Neuronal stem cell (in vitro differentiated cells): ENCODE results near the gene OCA2.

ENCODE experiments used
- DNase-seq: peaks from one replicate; pipeline ENCODE4 v3.0.0-alpha.2; 2013; ENCODE audit warnings: low spot score
- H2AFZ ChIP-seq: one replicate; pipeline ENCODE4 v1.6.1; 2013; ENCODE audit warnings: mild to moderate bottlenecking, low read length, inconsistent platforms
- H2AK5ac ChIP-seq: 2 replicates; pipeline ENCODE4 v1.6.1; 2013; ENCODE audit warnings: low read depth, mild to moderate bottlenecking, inconsistent platforms, low read length, moderate library complexity, mixed read lengths
- H2BK120ac ChIP-seq: 2 replicates; pipeline ENCODE4 v1.6.1; 2013; ENCODE audit warnings: low read depth, mild to moderate bottlenecking, inconsistent platforms, low read length, moderate library complexity, mixed read lengths
- H2BK12ac ChIP-seq: one replicate; pipeline ENCODE4 v1.6.1; 2013; ENCODE audit warnings: low read length, inconsistent platforms
- H2BK15ac ChIP-seq: 2 replicates; pipeline ENCODE4 v1.6.1; 2013; ENCODE audit warnings: mild to moderate bottlenecking, low read length, inconsistent platforms, mixed read lengths
- H2BK5ac ChIP-seq: one replicate; pipeline ENCODE4 v1.6.1; 2013; ENCODE audit warnings: inconsistent platforms, mild to moderate bottlenecking, low read length, moderate library complexity
- H3K14ac ChIP-seq: one replicate; pipeline ENCODE4 v1.6.1; 2013; ENCODE audit warnings: low read length, inconsistent platforms
- H3K18ac ChIP-seq: 2 replicates; pipeline ENCODE4 v1.6.1; 2013; ENCODE audit warnings: low read length, inconsistent platforms
- H3K23ac ChIP-seq: 2 replicates; pipeline ENCODE4 v1.6.1; 2013; ENCODE audit warnings: low read depth, mild to moderate bottlenecking, mixed read lengths, low read length, inconsistent platforms; ENCODE audit not compliant: poor library complexity
- H3K27ac ChIP-seq: replicated peaks from 3 replicates; pipeline ENCODE4 v1.5.1; 2013; ENCODE audit warnings: low read length, inconsistent platforms
- H3K27me3 ChIP-seq, 3 experiments: 2 replicates each; pipeline ENCODE4 v1.6.1; 2013; ENCODE audit warnings: low read length in 3 of 3, mild to moderate bottlenecking in 2 of 3, inconsistent platforms in 1 of 3, low read depth in 1 of 3, mixed read lengths in 1 of 3, moderate library complexity in 1 of 3; ENCODE audit not compliant: control insufficient read depth in 3 of 3, insufficient read depth in 3 of 3
- H3K36me3 ChIP-seq, 2 donors: replicated peaks in 1 of 2; 2 replicates each; pipeline ENCODE4 v1.6.1; 2013; ENCODE audit warnings: low read length in 2 of 2; ENCODE audit not compliant: control insufficient read depth in 2 of 2, insufficient read depth in 2 of 2
- H3K4ac ChIP-seq: 2 replicates; pipeline ENCODE4 v1.6.1; 2013; ENCODE audit warnings: inconsistent platforms, mild to moderate bottlenecking, low read length, moderate library complexity
- H3K4me1 ChIP-seq, 2 donors: 1 replicate in 1 of 2; 2 replicates in 1 of 2; pipeline ENCODE4 v1.6.1; 2013; ENCODE audit warnings: low read length in 2 of 2, low read depth in 1 of 2; ENCODE audit not compliant: control insufficient read depth in 2 of 2, insufficient read depth in 1 of 2
- H3K4me2 ChIP-seq: one replicate; pipeline ENCODE4 v1.6.1; 2013; ENCODE audit warnings: mild to moderate bottlenecking, low read length, inconsistent platforms; ENCODE audit not compliant: insufficient read depth, poor library complexity, severe bottlenecking
- H3K4me3 ChIP-seq, 2 donors: 2 replicates each; pipeline ENCODE4 v1.5.1; 2013; ENCODE audit warnings: low read length in 2 of 2, mild to moderate bottlenecking in 2 of 2, inconsistent platforms in 1 of 2, moderate library complexity in 1 of 2
- H3K79me1 ChIP-seq: one replicate; pipeline ENCODE4 v1.6.1; 2013; ENCODE audit warnings: low read depth, mild to moderate bottlenecking, inconsistent platforms, low read length, moderate library complexity
- H3K9ac ChIP-seq: one replicate; pipeline ENCODE4 v1.6.1; 2013; ENCODE audit warnings: mild to moderate bottlenecking, low read depth, low read length, inconsistent platforms; ENCODE audit not compliant: poor library complexity
- H3K9me3 ChIP-seq, 2 donors: replicated peaks in 1 of 2; 2 replicates each; pipeline versions ENCODE3 to v1.6.1; 2013; ENCODE audit warnings: low read length in 2 of 2, mild to moderate bottlenecking in 2 of 2, inconsistent platforms in 1 of 2, low read depth in 1 of 2, mixed read lengths in 1 of 2, moderate library complexity in 1 of 2; ENCODE audit not compliant: control insufficient read depth in 2 of 2, insufficient read depth in 1 of 2
- H4K8ac ChIP-seq: one replicate; pipeline ENCODE4 v1.6.1; 2013; ENCODE audit warnings: low read depth, mild to moderate bottlenecking, inconsistent platforms, low read length, moderate library complexity
- H4K91ac ChIP-seq: one replicate; pipeline ENCODE4 v1.6.1; 2013; ENCODE audit warnings: low read length, low read depth, mild to moderate bottlenecking, inconsistent platforms; ENCODE audit not compliant: poor library complexity
- WGBS, 2 donors: extraction: QIAGEN DNeasy Blood & Tissue Kit; methylation state at CpG; one replicate each; pipeline ENCODE4 v1.1.7; 2013; ENCODE audit warnings: missing lambda C conversion rate in 2 of 2, mixed read lengths in 1 of 2; ENCODE audit not compliant: insufficient read length in 2 of 2, insufficient replicate concordance in 1 of 2; ENCODE audit errors: extremely low coverage in 2 of 2; 5-methylcytosine and 5-hydroxymethylcytosine counted together

The OCA2 gene

GRCh38 chr15:28019594-28020309 lies 79.4 kb downstream of the OCA2 start:
- H3K4ac ChIP-seq: no peak overlapping the region
- H3K36me3 ChIP-seq: no peaks in the 10 kb centered on the region
- H3K9ac ChIP-seq: no peak overlapping the region
- H2BK15ac ChIP-seq: no peak overlapping the region
- H2BK12ac ChIP-seq: no peak overlapping the region
- WGBS, 2 donors: no CpG with 5 or more reads among the region's 19 CpGs
- H3K4me2 ChIP-seq: no peak overlapping the region
- H2AFZ ChIP-seq: no peak overlapping the region
- H2AK5ac ChIP-seq: no peak overlapping the region
- DNase-seq: peak; percentile 27
- H4K91ac ChIP-seq: no peak overlapping the region
- H4K8ac ChIP-seq: no peak overlapping the region
- peaks cover 0 to 22% of the 10 kb centered on the region in 2 donors for H3K4me1 ChIP-seq
- no peak overlapping the region for H3K4me3 ChIP-seq
- peak overlapping the region; percentile 76 for H3K18ac ChIP-seq
- no peak overlapping the region for H2BK5ac ChIP-seq
- H3K9me3 ChIP-seq: no peaks in the 10 kb centered on the region
- peaks cover 0 to 11% (median 0%) of the 10 kb centered on the region in 3 experiments for H3K27me3 ChIP-seq
- H3K27ac ChIP-seq: peak overlapping the region; percentile 42
- no peaks in the 10 kb centered on the region for H3K79me1 ChIP-seq
- H2BK120ac ChIP-seq: no peak overlapping the region
- no peak overlapping the region for H3K23ac ChIP-seq
- H3K14ac ChIP-seq: no peak overlapping the region

GRCh38 chr15:28018291-28019044 lies 80.6 kb downstream of the OCA2 start:
- Histone ChIP-seq H3K23ac (no peak overlapping the region), H3K4ac (no peak overlapping the region)
- WGBS, 2 donors: no CpG with 5 or more reads among the region's 26 CpGs

GRCh38 chr15:28017423-28017924 lies 81.6 kb downstream of the OCA2 start:
- H2AK5ac ChIP-seq: no peak overlapping the region
- no peak overlapping the region for H4K8ac ChIP-seq
- peaks cover 0 to 22% of the 10 kb centered on the region in 2 donors for H3K4me1 ChIP-seq
- H3K4me3 ChIP-seq: no peak overlapping the region
- H3K27me3 ChIP-seq: no peaks in the 10 kb centered on the region
- H4K91ac ChIP-seq: no peak overlapping the region
- H2BK5ac ChIP-seq: no peak overlapping the region
- peak overlapping the region; percentile 27 for H2BK120ac ChIP-seq
- no peak overlapping the region for H2AFZ ChIP-seq
- no peaks in the 10 kb centered on the region for H3K36me3 ChIP-seq
- peak overlapping the region; percentile 36 for H3K18ac ChIP-seq
- H3K9ac ChIP-seq: no peak overlapping the region
- no peak overlapping the region for H2BK15ac ChIP-seq
- H3K4me2 ChIP-seq: no peak overlapping the region
- DNase-seq: peak; percentile 8
- no peaks in the 10 kb centered on the region for H3K79me1 ChIP-seq
- H3K27ac ChIP-seq: no peak overlapping the region
- no peak overlapping the region for H3K23ac ChIP-seq
- H2BK12ac ChIP-seq: no peak overlapping the region
- no peak overlapping the region for H3K4ac ChIP-seq
- WGBS, 2 donors: no CpG with 5 or more reads among the region's 10 CpGs
- no peaks in the 10 kb centered on the region for H3K9me3 ChIP-seq
- no peak overlapping the region for H3K14ac ChIP-seq

More at GRCh38 chr15:28018291-28019044, 80.6 kb downstream of the OCA2 start:
- Histone ChIP-seq H2BK12ac (no peak overlapping the region), H4K91ac (peak overlapping the region; percentile 49), H2AFZ (no peak overlapping the region), H4K8ac (no peak overlapping the region), H3K27ac (no peak overlapping the region), H2BK120ac (no peak overlapping the region), H2BK15ac (peak overlapping the region; percentile 22), H2BK5ac (no peak overlapping the region), H3K79me1 (no peaks in the 10 kb centered on the region), H2AK5ac (peak overlapping the region; percentile 52), H3K4me1 (peaks cover 0 to 22% of the 10 kb centered on the region in 2 donors), H3K9me3 (no peaks in the 10 kb centered on the region), H3K4me2 (no peak overlapping the region), H3K27me3 (no peaks in the 10 kb centered on the region), H3K9ac (no peak overlapping the region), H3K36me3 (no peaks in the 10 kb centered on the region), H3K14ac (no peak overlapping the region), H3K4me3 (no peak overlapping the region), H3K18ac (peak overlapping the region; percentile 73)
- no peak for DNase-seq

GRCh38 chr15:28015855-28016254 lies 83.3 kb downstream of the OCA2 start:
- no peak overlapping the region for H2BK120ac ChIP-seq
- H2BK5ac ChIP-seq: no peak overlapping the region
- no peak overlapping the region for H3K4me2 ChIP-seq
- no CpG with 5 or more reads among the region's 10 CpGs for WGBS, 2 donors
- no peak overlapping the region for H3K14ac ChIP-seq
- H3K18ac ChIP-seq: peak overlapping the region; percentile 20
- H2AK5ac ChIP-seq: no peak overlapping the region
- H4K8ac ChIP-seq: no peak overlapping the region
- no peak overlapping the region for H3K27ac ChIP-seq
- H3K27me3 ChIP-seq: no peaks in the 10 kb centered on the region
- H2AFZ ChIP-seq: no peak overlapping the region
- H2BK15ac ChIP-seq: no peak overlapping the region
- H4K91ac ChIP-seq: no peak overlapping the region
- no peaks in the 10 kb centered on the region for H3K79me1 ChIP-seq
- H3K4ac ChIP-seq: no peak overlapping the region
- H3K9ac ChIP-seq: no peak overlapping the region
- H3K4me3 ChIP-seq: no peak overlapping the region
- no peaks in the 10 kb centered on the region for H3K36me3 ChIP-seq
- H3K23ac ChIP-seq: no peak overlapping the region
- H2BK12ac ChIP-seq: no peak overlapping the region
- peaks cover 0 to 22% of the 10 kb centered on the region in 2 donors for H3K4me1 ChIP-seq
- no peaks in the 10 kb centered on the region for H3K9me3 ChIP-seq
- DNase-seq: no peak
